GM12891 (cell line): Measurements from ENCODE around the gene BCL10.

Experiments used
- PAX5 ChIP-seq: IDR thresholded peaks from 2 replicates; pipeline ENCODE4 v1.6.1; 2011; ENCODE audit warnings: low read length, moderate library complexity, mild to moderate bottlenecking; ENCODE audit not compliant: insufficient read depth, severe bottlenecking
- POLR2A ChIP-seq: IDR thresholded peaks from 2 replicates; pipeline ENCODE4 v1.6.1; 2011; ENCODE audit warnings: low read depth, low read length, control low read depth
- POLR2AphosphoS5 ChIP-seq: IDR thresholded peaks from 2 replicates; pipeline ENCODE4 v1.6.1; 2011; ENCODE audit warnings: low read depth, low read length, control low read depth
- POU2F2 ChIP-seq: IDR thresholded peaks from 2 replicates; pipeline ENCODE4 v1.6.1; 2011; ENCODE audit warnings: low read depth, mild to moderate bottlenecking, control low read depth, low read length, moderate library complexity
- SPI1 ChIP-seq: IDR thresholded peaks from 2 replicates; pipeline ENCODE4 v1.6.1; 2011; ENCODE audit warnings: low read depth, low read length, control low read depth
- TAF1 ChIP-seq: IDR thresholded peaks from 2 replicates; pipeline ENCODE4 v1.6.1; 2011; ENCODE audit warnings: low read depth, low read length, control low read depth

GRCh38 chr1:85264150-85264549, 12.3 kb downstream of the BCL10 start:
- TF ChIP-seq POLR2AphosphoS5 (no peak), TAF1 (no peak), POLR2A (no peak), POU2F2 (no peak), SPI1 (no peak), PAX5 (no peak)
